PFSK-1 (cell line): ENCODE results near the gene EIF4E.

Experiments used
- FOXP2 ChIP-seq: optimal IDR thresholded peaks from 2 replicates; pipeline ENCODE3; 2011; ENCODE audit warnings: borderline replicate concordance, control low read depth, inconsistent platforms; ENCODE audit not compliant: insufficient read depth; ENCODE audit errors: extremely low read length, extremely low read depth
- POLR2AphosphoS5 ChIP-seq: IDR thresholded peaks from 2 replicates; pipeline ENCODE4 v1.6.1; 2012; ENCODE audit warnings: low read depth, mild to moderate bottlenecking, control low read depth, low read length, moderate library complexity
- REST ChIP-seq, 2 experiments: IDR thresholded peaks; 2 replicates each; pipeline versions ENCODE4 v1.6.1 to v1.8.0; 2011 to 2012; ENCODE audit warnings: low read depth in 2 of 2, low read length in 2 of 2, control low read depth in 1 of 2, inconsistent platforms in 1 of 2, mild to moderate bottlenecking in 1 of 2, moderate library complexity in 1 of 2; ENCODE audit not compliant: insufficient read depth in 1 of 2
- SIN3A ChIP-seq: IDR thresholded peaks from 2 replicates; pipeline ENCODE4 v1.6.1; 2012; ENCODE audit warnings: mild to moderate bottlenecking, low read length, moderate library complexity, borderline replicate concordance; ENCODE audit not compliant: insufficient read depth
- TAF1 ChIP-seq: IDR thresholded peaks from 2 replicates; pipeline ENCODE4 v1.6.1; 2012; ENCODE audit warnings: low read length, control low read depth, borderline replicate concordance; ENCODE audit not compliant: insufficient read depth

GRCh38 chr4:98887145-98887544, 41.8 kb downstream of the EIF4E start:
- TF ChIP-seq REST (IDR thresholded peaks at IDR 0.05; ENCODE audit: insufficient read depth in 1 of 2, low read depth in 2 of 2, low read length in 2 of 2) (no peak), POLR2AphosphoS5 (no peak), TAF1 (no peak), SIN3A (no peak), FOXP2 (no peak)
